K562 (cell line): Measurements from ENCODE around the gene SLC26A3. TPM values are rescaled to one million over a fixed set of nuclear protein-coding genes. Genes with fewer than 3 reads are reported as not detected.

Experiments used
- ATF1 ChIP-seq, 2 experiments: fragments of 450-650 bp in 1 of 2; IDR thresholded peaks; 2 replicates each; pipeline ENCODE4 v1.6.1; 2016; ENCODE audit warnings: missing compliant biosample characterization in 1 of 2, missing genetic modification characterization in 1 of 2
- CREB1 ChIP-seq, 2 experiments: sonication (generic) in 1 of 2; formaldehyde crosslinking in 1 of 2; IDR thresholded peaks; 2 replicates each; pipeline versions ENCODE4 v1.6.1 to v1.8.0; 2012 to 2022; ENCODE audit warnings: inconsistent platforms in 1 of 2, mild to moderate bottlenecking in 1 of 2, missing genetic modification reagents in 1 of 2, moderate library complexity in 1 of 2
- CREM ChIP-seq: IDR thresholded peaks from 2 replicates; pipeline ENCODE4 v1.6.1; 2014; ENCODE audit warnings: antibody characterized with exemption, low read depth
- polyA plus RNA-seq, 8 experiments: library from polyadenylated mRNA; depleted of rRNA in 4 of 8; stranded (reverse) in 5 of 8; unstranded in 3 of 8; fragments of >200 nt; fragmentation: Nextera tagmentation in 2 of 8; fragmentation: Illumina TruSeq in 1 of 8; extraction: Ambion mirVana in 2 of 8; extraction: Trizol in 1 of 8; gene quantifications; 2 replicates each; pipeline versions ENCODE4 v1.2.1 to v1.2.3, GENCODE V29; 2011 to 2014; ENCODE audit warnings: inconsistent platforms in 1 of 8, missing spikeins in 1 of 8
- total RNA-seq, 7 experiments: library from RNA; depleted of rRNA in 6 of 7; stranded (reverse); fragments of >200 nt in 6 of 7; fragmentation: Illumina TruSeq in 2 of 7; extraction: Trizol in 2 of 7; gene quantifications; 2 replicates each; pipeline versions ENCODE4 v1.2.1 to v1.2.3, GENCODE V29; 2011 to 2021; ENCODE audit warnings: low replicate concordance in 1 of 7
- TF ChIP-seq, protein P1 (sequence below): fragments of 450-650 bp; IDR thresholded peaks from 2 replicates; pipeline ENCODE4 v1.6.1; 2016; ENCODE audit warnings: mild to moderate bottlenecking, moderate library complexity
- TF ChIP-seq, protein P2 (sequence below): sonication (generic); formaldehyde crosslinking; IDR thresholded peaks from 2 replicates; pipeline ENCODE4 v1.8.0; 2022; ENCODE audit warnings: missing genetic modification reagents, mild to moderate bottlenecking, moderate library complexity, borderline replicate concordance

Gene SLC26A3
- total and polyA plus RNA-seq, 9 of the 15 experiments (the other 6 are each of a cell fraction or from before 2014, with no cell fraction given), result 0.86 TPM; not detected in 8

DNA sequence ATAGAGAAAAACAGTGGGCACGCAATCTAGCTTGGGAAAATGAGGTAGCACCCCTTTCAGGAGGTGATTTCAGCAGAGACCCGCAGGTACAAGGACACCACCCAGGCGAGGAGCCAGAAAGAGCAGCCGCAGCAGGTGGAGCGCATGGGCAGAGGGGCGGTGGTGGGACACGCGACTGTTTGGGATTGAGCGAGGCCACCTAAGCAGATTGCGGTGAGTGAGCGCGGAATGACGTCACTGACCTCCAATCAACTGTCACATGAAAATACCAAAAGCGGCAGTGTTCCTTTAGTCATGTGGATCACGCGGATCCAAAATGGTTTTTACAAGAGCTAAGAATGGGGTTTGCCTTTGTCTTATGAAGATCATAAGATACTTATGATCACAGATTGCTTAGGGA is 40.2 kb upstream of the SLC26A3 start (continued):
- peak; percentile 68 for TF ChIP-seq CREM
- TF ChIP-seq, protein P1, sequence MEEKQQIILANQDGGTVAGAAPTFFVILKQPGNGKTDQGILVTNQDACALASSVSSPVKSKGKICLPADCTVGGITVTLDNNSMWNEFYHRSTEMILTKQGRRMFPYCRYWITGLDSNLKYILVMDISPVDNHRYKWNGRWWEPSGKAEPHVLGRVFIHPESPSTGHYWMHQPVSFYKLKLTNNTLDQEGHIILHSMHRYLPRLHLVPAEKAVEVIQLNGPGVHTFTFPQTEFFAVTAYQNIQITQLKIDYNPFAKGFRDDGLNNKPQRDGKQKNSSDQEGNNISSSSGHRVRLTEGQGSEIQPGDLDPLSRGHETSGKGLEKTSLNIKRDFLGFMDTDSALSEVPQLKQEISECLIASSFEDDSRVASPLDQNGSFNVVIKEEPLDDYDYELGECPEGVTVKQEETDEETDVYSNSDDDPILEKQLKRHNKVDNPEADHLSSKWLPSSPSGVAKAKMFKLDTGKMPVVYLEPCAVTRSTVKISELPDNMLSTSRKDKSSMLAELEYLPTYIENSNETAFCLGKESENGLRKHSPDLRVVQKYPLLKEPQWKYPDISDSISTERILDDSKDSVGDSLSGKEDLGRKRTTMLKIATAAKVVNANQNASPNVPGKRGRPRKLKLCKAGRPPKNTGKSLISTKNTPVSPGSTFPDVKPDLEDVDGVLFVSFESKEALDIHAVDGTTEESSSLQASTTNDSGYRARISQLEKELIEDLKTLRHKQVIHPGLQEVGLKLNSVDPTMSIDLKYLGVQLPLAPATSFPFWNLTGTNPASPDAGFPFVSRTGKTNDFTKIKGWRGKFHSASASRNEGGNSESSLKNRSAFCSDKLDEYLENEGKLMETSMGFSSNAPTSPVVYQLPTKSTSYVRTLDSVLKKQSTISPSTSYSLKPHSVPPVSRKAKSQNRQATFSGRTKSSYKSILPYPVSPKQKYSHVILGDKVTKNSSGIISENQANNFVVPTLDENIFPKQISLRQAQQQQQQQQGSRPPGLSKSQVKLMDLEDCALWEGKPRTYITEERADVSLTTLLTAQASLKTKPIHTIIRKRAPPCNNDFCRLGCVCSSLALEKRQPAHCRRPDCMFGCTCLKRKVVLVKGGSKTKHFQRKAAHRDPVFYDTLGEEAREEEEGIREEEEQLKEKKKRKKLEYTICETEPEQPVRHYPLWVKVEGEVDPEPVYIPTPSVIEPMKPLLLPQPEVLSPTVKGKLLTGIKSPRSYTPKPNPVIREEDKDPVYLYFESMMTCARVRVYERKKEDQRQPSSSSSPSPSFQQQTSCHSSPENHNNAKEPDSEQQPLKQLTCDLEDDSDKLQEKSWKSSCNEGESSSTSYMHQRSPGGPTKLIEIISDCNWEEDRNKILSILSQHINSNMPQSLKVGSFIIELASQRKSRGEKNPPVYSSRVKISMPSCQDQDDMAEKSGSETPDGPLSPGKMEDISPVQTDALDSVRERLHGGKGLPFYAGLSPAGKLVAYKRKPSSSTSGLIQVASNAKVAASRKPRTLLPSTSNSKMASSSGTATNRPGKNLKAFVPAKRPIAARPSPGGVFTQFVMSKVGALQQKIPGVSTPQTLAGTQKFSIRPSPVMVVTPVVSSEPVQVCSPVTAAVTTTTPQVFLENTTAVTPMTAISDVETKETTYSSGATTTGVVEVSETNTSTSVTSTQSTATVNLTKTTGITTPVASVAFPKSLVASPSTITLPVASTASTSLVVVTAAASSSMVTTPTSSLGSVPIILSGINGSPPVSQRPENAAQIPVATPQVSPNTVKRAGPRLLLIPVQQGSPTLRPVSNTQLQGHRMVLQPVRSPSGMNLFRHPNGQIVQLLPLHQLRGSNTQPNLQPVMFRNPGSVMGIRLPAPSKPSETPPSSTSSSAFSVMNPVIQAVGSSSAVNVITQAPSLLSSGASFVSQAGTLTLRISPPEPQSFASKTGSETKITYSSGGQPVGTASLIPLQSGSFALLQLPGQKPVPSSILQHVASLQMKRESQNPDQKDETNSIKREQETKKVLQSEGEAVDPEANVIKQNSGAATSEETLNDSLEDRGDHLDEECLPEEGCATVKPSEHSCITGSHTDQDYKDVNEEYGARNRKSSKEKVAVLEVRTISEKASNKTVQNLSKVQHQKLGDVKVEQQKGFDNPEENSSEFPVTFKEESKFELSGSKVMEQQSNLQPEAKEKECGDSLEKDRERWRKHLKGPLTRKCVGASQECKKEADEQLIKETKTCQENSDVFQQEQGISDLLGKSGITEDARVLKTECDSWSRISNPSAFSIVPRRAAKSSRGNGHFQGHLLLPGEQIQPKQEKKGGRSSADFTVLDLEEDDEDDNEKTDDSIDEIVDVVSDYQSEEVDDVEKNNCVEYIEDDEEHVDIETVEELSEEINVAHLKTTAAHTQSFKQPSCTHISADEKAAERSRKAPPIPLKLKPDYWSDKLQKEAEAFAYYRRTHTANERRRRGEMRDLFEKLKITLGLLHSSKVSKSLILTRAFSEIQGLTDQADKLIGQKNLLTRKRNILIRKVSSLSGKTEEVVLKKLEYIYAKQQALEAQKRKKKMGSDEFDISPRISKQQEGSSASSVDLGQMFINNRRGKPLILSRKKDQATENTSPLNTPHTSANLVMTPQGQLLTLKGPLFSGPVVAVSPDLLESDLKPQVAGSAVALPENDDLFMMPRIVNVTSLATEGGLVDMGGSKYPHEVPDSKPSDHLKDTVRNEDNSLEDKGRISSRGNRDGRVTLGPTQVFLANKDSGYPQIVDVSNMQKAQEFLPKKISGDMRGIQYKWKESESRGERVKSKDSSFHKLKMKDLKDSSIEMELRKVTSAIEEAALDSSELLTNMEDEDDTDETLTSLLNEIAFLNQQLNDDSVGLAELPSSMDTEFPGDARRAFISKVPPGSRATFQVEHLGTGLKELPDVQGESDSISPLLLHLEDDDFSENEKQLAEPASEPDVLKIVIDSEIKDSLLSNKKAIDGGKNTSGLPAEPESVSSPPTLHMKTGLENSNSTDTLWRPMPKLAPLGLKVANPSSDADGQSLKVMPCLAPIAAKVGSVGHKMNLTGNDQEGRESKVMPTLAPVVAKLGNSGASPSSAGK, result peak; percentile 15; the same call in 1 of the 2 replicates
- TF ChIP-seq ATF1 (CRISPR knock-in tag; IDR thresholded peaks at IDR 0.05), result no peak
- peak; percentile 71 for TF ChIP-seq ATF1 (tag; IDR thresholded peaks at IDR 0.05)
- TF ChIP-seq, protein P2, sequence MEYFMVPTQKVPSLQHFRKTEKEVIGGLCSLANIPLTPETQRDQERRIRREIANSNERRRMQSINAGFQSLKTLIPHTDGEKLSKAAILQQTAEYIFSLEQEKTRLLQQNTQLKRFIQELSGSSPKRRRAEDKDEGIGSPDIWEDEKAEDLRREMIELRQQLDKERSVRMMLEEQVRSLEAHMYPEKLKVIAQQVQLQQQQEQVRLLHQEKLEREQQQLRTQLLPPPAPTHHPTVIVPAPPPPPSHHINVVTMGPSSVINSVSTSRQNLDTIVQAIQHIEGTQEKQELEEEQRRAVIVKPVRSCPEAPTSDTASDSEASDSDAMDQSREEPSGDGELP (CRISPR knock-in tag), result no peak
- TF ChIP-seq CREB1 (IDR thresholded peaks at IDR 0.05), result 0 out of 2 replicates have a peak, but pooled peaks have one; percentile 32
- TF ChIP-seq CREB1 (CRISPR knock-in tag; IDR thresholded peaks at IDR 0.05), result no peak
